Naive thymus-derived CD8-positive, alpha-beta T cell (primary cell): Measurements from ENCODE around the gene CMTR1. TPM values are rescaled to one million over a fixed set of nuclear protein-coding genes. Genes with fewer than 3 reads are reported as not detected.
A peak's percentile ranks its signal among the peaks of the same experiment; 100 is the strongest.
"Not testable (repeated sequence)": the region's sequence is repeated elsewhere in the genome, so short reads cannot be mapped to it uniquely, and the experiment has no call there.

Experiments
- ATAC-seq, 2 donors: fragments of 150-1000 bp; cut with Tn5 transposase in 1 of 2; sonication (Bioruptor Pico), chemical (Tn5 transposase) in 1 of 2; 1 replicate in 1 of 2; 2 replicates in 1 of 2; pipeline ENCODE4 v1.10.0; 2021; ENCODE audit warnings: mild to moderate bottlenecking in 2 of 2, moderate library complexity in 2 of 2
- POLR2A ChIA-PET: fragments of 350-600 bp; sonication (Branson Sonifier 250); formaldehyde crosslinking; loops from one replicate; lab custom pipeline; 2021; ENCODE audit warnings: antibody characterized with exemption; lab: Charles Lee
- DNase-seq, 10 donors: peaks; one replicate each; pipeline versions ENCODE4 v3.0.0 to v3.0.0-alpha.2; 2020 to 2022
- H3K27ac Mint-ChIP-seq, 10 donors: one replicate each; pipeline ENCODE4 v1.8.0; 2020 to 2022; ENCODE audit warnings: mild to moderate bottlenecking in 10 of 10, mixed read lengths in 10 of 10, moderate library complexity in 4 of 10, inconsistent platforms in 1 of 10
- H3K27me3 Mint-ChIP-seq, 5 donors: one replicate each; pipeline ENCODE4 v1.8.0; 2021 to 2022; ENCODE audit warnings: mixed read lengths in 5 of 5
- H3K36me3 Mint-ChIP-seq, 3 donors: one replicate each; pipeline ENCODE4 v1.8.0; 2020 to 2022; ENCODE audit warnings: mixed read lengths in 3 of 3, mild to moderate bottlenecking in 2 of 3, inconsistent platforms in 1 of 3
- H3K4me1 Mint-ChIP-seq, 4 donors: one replicate each; pipeline ENCODE4 v1.8.0; 2021 to 2022; ENCODE audit warnings: mixed read lengths in 4 of 4
- H3K4me3 Mint-ChIP-seq, 10 donors: one replicate each; pipeline ENCODE4 v1.8.0; 2020 to 2022; ENCODE audit warnings: mild to moderate bottlenecking in 10 of 10, mixed read lengths in 10 of 10, moderate library complexity in 6 of 10, inconsistent platforms in 1 of 10
- H3K9me3 Mint-ChIP-seq, 9 donors: one replicate each; pipeline ENCODE4 v1.8.0; 2020 to 2022; ENCODE audit warnings: mixed read lengths in 9 of 9, mild to moderate bottlenecking in 3 of 9, inconsistent platforms in 1 of 9, moderate library complexity in 1 of 9
- polyA plus RNA-seq, 3 donors: library from polyadenylated mRNA; unstranded; fragments of 300-500 nt; fragmentation: Illumina TruSeq; gene quantifications; one replicate each; pipeline ENCODE4 v1.2.3, GENCODE V29; 2021
- total RNA-seq, 8 experiments: library from RNA in 2 of 8; stranded (reverse) in 2 of 8; gene quantifications; one replicate each; pipeline ENCODE4 v1.2.3 and lab custom pipeline; 2021 to 2026

Gene CMTR1
- total and polyA plus RNA-seq, 5 experiments from 2014 or later, result 19.2 to 66.8 (median 28.0) TPM

DNA sequence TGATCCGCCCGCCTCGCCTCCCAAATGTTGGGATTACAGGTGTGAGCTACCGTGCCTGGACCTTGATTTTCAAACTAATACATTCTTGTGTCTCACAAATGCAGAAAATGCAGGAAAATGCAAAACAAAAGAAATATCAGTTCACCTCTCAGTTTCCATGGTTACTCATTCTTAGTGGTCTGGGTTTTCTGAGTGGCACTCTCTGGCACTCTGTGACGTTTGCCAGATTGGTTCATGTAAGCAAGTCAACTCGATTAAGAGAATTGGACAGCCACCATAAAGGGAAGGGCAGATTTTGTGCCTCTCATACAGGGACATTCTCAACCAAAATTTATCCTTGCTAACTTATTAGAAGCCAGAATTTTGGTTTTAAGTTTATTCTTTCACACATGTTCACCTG is 8.6 kb downstream of the CMTR1 start:
- H3K9me3 Mint-ChIP-seq, result no peaks in the 10 kb centered on the region
- H3K27me3 Mint-ChIP-seq, result no peaks in the 10 kb centered on the region
- H3K27ac Mint-ChIP-seq, result peak overlapping the region in 7 of 10 donors; percentile 19 to 92 (median 87)
- peaks cover 17 to 57% (median 34%) of the 10 kb centered on the region in 4 donors for H3K4me1 Mint-ChIP-seq
- H3K4me3 Mint-ChIP-seq, result peak overlapping the region in 3 of 10 donors; percentile 5 to 42 (median 11)
- POLR2A ChIA-PET, result no interaction called here
- ATAC-seq (no peak), DNase-seq (no peak)
- peaks cover 7 to 85% (median 33%) of the 10 kb centered on the region in 3 donors for H3K36me3 Mint-ChIP-seq

DNA sequence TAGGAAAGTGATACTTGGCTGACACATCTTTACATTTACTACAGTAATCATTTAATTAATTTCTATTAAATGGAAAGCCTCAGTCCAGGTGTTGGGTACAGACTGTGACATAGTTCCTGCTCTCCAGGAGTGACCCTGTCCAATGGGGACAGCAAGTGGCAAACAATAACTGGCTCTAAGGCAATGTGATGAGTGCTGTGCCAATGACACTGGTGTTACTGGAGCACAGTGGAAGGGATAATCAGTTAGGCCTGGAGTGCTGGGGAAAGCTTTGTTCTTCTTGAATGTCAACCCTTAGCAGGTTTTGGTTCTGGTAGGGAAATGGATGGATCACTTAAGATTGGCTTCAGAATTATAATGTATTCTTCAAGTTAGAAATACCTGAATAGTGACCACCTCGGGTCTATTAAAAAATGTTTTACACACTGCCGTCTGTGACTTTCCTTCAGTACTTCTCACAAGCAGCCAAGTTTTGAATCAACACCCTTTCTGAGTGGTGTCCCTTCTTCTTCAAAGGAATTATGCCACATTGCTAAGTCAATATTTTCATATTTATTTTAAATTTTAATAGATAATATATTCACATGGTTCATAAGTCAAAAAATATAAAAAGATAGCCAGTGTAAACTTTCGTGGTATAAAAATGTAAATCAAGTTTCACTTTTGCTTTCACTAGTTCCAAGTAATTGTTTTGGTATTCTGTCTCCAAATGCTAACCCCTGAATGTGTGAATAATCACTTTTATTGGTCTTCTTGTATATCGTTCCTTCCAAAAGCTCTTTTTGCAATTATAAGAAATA is 9.6 kb downstream of the CMTR1 start:
- Mint-ChIP-seq H3K4me1 (peaks cover 14 to 50% (median 32%) of the 10 kb centered on the region in 4 donors), H3K4me3 (peak overlapping the region; percentile 63 to 86 (median 78)), H3K27ac (peak overlapping the region; percentile 61 to 92 (median 86)), H3K27me3 (no peaks in the 10 kb centered on the region), H3K36me3 (peaks cover 8 to 85% (median 33%) of the 10 kb centered on the region in 3 donors), H3K9me3 (no peaks in the 10 kb centered on the region)
- DNase-seq (no peak), ATAC-seq (no peak)
- POLR2A ChIA-PET, result no interaction called here

- not testable (repeated sequence) for DNase-seq, ATAC-seq, H3K27me3 Mint-ChIP-seq, H3K9me3 Mint-ChIP-seq
- POLR2A ChIA-PET, result interaction anchor here (0.7 kb wide), 1 partner anchor 8 kb away, joined by 3 read pairs; no protein-coding TSS in a partner anchor
- peaks cover 10 to 45% (median 30%) of the 10 kb centered on the region in 4 donors for H3K4me1 Mint-ChIP-seq
- peak overlapping the region; percentile 63 to 86 (median 78) for H3K4me3 Mint-ChIP-seq
- peak overlapping the region; percentile 61 to 89 (median 84) for H3K27ac Mint-ChIP-seq
- peaks cover 8 to 85% (median 34%) of the 10 kb centered on the region in 3 donors for H3K36me3 Mint-ChIP-seq
Observed at GRCh38 chr6:37443216-37443542, 10.2 kb downstream of the CMTR1 start.

GRCh38 chr6:37449984-37450383 is 17.0 kb downstream of the CMTR1 start:
- Mint-ChIP-seq H3K27ac (no peak overlapping the region), H3K4me3 (no peak overlapping the region), H3K27me3 (no peaks in the 10 kb centered on the region), H3K36me3 (peaks cover 13 to 96% (median 53%) of the 10 kb centered on the region in 3 donors), H3K9me3 (no peaks in the 10 kb centered on the region), H3K4me1 (peaks cover 0 to 2% (median under 1%) of the 10 kb centered on the region in 4 donors)
- POLR2A ChIA-PET, result no interaction called here
- ATAC-seq, result no peak
- no peak for DNase-seq

DNA sequence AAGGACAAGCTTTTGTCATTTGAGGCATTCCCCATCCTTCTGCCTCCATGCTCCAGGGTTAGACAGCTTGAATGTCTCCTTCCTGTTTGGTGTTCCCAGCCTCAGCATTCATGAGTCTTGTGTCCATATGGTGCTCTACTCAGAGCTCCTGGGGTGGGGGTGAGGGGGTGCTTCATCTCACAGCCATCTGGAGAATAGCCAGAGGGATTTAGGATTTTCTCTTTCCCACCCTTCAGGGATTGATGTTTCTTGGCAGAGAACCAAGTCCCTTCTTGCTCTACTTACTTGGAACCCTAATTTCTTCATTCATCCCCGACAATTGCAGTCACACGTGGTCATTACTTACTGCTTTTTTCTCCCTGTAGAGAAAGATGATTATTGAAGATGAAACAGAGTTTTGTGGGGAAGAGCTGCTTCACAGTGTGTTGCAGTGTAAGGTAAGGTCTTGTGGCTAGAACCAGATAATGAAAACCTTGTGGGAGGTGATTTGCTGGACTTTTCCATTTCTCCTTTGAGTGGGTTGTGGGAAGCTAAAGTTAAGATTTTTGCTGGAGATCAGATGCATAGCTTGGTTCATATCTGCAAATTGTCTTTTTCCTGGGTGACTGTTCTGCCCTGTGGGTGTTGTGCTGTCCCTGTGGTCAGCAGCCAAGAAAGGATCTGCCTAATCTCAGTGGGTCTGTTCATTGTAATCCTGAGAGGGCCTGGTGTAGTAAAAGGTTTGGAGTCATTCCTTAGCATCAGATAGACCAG is 18.6 kb downstream of the CMTR1 start:
- Mint-ChIP-seq H3K27ac (peak overlapping the region in 2 of 10 donors; percentile 15 to 41), H3K27me3 (no peaks in the 10 kb centered on the region), H3K4me1 (peaks cover 0 to 2% (median 0%) of the 10 kb centered on the region in 4 donors), H3K4me3 (no peak overlapping the region), H3K36me3 (peaks cover 11 to 94% (median 46%) of the 10 kb centered on the region in 3 donors), H3K9me3 (no peaks in the 10 kb centered on the region)
- DNase-seq (no peak), ATAC-seq (no peak)
- POLR2A ChIA-PET, result interaction anchor here (0.6 kb wide), 1 partner anchor 8 kb away, joined by 3 read pairs; no protein-coding TSS in a partner anchor

DNA sequence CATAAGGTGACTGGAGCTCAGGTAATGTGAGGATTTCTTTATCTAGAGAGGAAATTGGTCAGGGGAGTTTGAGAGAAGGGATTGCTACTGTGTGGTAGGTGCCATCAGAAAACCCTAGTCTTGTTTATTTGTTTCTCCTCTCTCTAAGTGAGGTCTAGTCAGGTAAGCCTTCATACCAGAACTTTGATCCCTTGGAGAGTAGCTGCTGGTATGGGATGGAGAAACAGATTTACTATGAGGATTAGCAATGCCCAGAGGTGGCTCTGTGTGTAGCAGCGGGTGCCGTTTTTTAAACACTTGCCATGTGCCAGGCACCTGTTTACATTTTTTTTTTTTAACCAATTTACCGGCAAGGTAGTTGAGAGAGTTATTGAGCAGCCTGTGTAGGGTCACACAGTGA is 19.5 kb downstream of the CMTR1 start:
- H3K36me3 Mint-ChIP-seq, result peaks cover 10 to 94% (median 48%) of the 10 kb centered on the region in 3 donors
- DNase-seq, result no peak
- H3K27me3 Mint-ChIP-seq, result no peaks in the 10 kb centered on the region
- no peak for ATAC-seq
- H3K9me3 Mint-ChIP-seq, result no peaks in the 10 kb centered on the region
- H3K4me3 Mint-ChIP-seq, result no peak overlapping the region
- peaks cover 0 to 5% (median 0%) of the 10 kb centered on the region in 4 donors for H3K4me1 Mint-ChIP-seq
- peak overlapping the region in 3 of 10 donors; percentile 5 to 82 (median 52) for H3K27ac Mint-ChIP-seq
- POLR2A ChIA-PET, result no interaction called here

DNA sequence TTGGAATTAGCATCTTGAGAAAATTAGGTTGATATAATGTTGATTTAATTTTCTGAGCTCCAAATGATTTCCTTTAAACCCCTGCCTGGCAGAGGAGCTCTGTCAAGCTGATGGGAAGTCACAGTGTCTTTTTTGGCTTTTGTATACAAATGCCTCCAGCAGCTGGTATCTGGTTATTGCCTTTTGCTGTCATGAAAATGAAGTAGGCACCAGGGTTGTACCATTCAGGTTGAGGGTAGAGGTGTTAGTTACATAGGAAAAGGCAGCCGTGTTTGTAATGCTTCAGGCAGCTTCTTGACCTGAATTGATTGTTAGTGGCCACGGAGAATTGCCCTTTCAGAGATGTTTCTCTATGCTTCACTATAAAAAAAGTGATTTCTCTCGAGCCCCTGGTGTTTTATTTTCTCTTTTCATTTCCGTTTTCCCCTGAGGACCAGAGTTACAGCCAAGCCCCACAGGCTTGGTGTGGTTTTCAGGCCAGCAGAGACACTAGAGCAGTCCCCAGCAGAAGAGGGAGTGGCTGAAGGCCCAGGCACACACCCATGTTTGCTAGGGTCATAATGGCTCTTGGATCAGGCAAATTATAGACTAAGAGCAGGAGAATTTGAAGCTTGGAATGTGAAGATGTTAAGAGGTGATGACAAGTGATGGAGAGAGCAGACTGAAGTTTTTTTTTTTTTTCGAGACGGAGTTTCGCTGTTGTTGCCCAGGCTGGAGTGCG is 21.6 kb downstream of the CMTR1 start:
- ATAC-seq (no peak), DNase-seq (no peak)
- no peak overlapping the region for H3K4me3 Mint-ChIP-seq
- no peaks in the 10 kb centered on the region for H3K9me3 Mint-ChIP-seq
- H3K27ac Mint-ChIP-seq, result peak overlapping the region in 3 of 10 donors; percentile 15 to 82 (median 82)
- H3K36me3 Mint-ChIP-seq, result peaks cover 16 to 95% (median 45%) of the 10 kb centered on the region in 3 donors
- peaks cover 0 to 5% (median 1%) of the 10 kb centered on the region in 4 donors for H3K4me1 Mint-ChIP-seq
- H3K27me3 Mint-ChIP-seq, result no peaks in the 10 kb centered on the region
- POLR2A ChIA-PET, result interaction anchor here (0.7 to 1.3 kb wide), 2 partner anchors 21 to 394 kb away, joined by 3 to 4 read pairs; no protein-coding TSS in a partner anchor

GRCh38 chr6:37456126-37456525 is 23.1 kb downstream of the CMTR1 start:
- ATAC-seq (no peak), DNase-seq (no peak)
- no peaks in the 10 kb centered on the region for H3K9me3 Mint-ChIP-seq
- H3K27ac Mint-ChIP-seq, result no peak overlapping the region
- H3K4me1 Mint-ChIP-seq, result peaks cover 0 to 5% (median 1%) of the 10 kb centered on the region in 4 donors
- H3K27me3 Mint-ChIP-seq, result no peaks in the 10 kb centered on the region
- POLR2A ChIA-PET, result interaction anchor here (0.7 kb wide), 1 partner anchor 102 kb away, joined by 3 read pairs; the partner anchor contains the start of gene RNF8
- no peak overlapping the region for H3K4me3 Mint-ChIP-seq
- H3K36me3 Mint-ChIP-seq, result peaks cover 16 to 98% (median 40%) of the 10 kb centered on the region in 3 donors

DNA sequence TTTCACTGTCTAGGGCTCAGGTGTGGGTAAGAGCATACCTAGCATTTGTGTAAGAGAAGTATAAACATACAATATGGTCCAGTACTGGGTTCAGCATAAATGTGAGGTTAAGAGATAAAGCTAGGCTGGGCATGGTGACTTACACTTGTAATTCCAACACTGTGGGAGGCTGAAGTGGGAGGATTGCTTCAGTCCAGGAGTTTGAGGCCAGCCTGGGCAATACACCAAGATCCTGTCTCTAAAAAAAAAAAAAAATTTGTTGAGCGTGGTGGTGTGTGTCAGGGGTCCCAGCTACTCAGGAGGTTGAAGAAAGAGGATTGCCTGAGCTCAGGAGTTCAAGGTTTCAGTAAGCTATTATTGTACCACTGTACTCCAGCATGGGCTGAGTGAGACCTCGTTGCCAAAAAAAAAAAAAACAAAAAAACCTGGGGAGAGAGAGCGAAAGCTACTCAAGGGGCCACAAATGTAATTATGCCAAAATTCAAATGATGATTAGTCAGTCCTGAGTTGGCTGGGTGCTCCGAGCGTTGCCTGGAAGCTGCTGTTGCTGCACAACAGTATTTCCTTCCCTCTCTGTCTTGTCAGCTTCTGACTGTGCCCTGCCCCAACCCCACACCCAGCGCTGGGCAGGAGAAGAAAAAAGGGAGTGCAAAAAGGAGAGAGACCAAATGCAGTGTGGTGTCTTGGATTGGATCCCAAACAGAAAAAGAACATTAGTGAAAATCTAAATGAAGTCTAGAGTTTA is 24.0 kb downstream of the CMTR1 start:
- Mint-ChIP-seq H3K36me3 (peaks cover 16 to 98% (median 43%) of the 10 kb centered on the region in 3 donors), H3K4me1 (peaks cover 0 to 5% (median 1%) of the 10 kb centered on the region in 4 donors), H3K9me3 (no peaks in the 10 kb centered on the region), H3K27ac (peak overlapping the region in 4 of 10 donors; percentile 38 to 82 (median 58)), H3K27me3 (no peaks in the 10 kb centered on the region), H3K4me3 (no peak overlapping the region)
- POLR2A ChIA-PET, result interaction anchor here (0.7 kb wide), 1 partner anchor 19 kb away, joined by 4 read pairs; no protein-coding TSS in a partner anchor
- no peak for DNase-seq
- ATAC-seq, result no peak

- Mint-ChIP-seq H3K36me3 (peaks cover 20 to 95% (median 46%) of the 10 kb centered on the region in 3 donors), H3K9me3 (peaks cover 0 to 3% (median 0%) of the 10 kb centered on the region in 9 donors), H3K4me1 (peaks cover 0 to 3% (median 1%) of the 10 kb centered on the region in 4 donors), H3K27me3 (no peaks in the 10 kb centered on the region), H3K27ac (peak overlapping the region in 3 of 10 donors; percentile 43 to 67 (median 46)), H3K4me3 (no peak overlapping the region)
- ATAC-seq (no peak), DNase-seq (no peak)
- POLR2A ChIA-PET, result no interaction called here
Observed at GRCh38 chr6:37459981-37460800, 27.2 kb downstream of the CMTR1 start.

GRCh38 chr6:37460805-37461204 is 27.8 kb downstream of the CMTR1 start:
- H3K4me3 Mint-ChIP-seq, result no peak overlapping the region
- H3K27me3 Mint-ChIP-seq, result no peaks in the 10 kb centered on the region
- H3K27ac Mint-ChIP-seq, result no peak overlapping the region
- H3K9me3 Mint-ChIP-seq, result peaks cover 0 to 3% (median 0%) of the 10 kb centered on the region in 9 donors
- DNase-seq (no peak), ATAC-seq (no peak)
- POLR2A ChIA-PET, result no interaction called here
- H3K36me3 Mint-ChIP-seq, result peaks cover 15 to 95% (median 51%) of the 10 kb centered on the region in 3 donors
- peaks cover 0 to 3% (median 1%) of the 10 kb centered on the region in 4 donors for H3K4me1 Mint-ChIP-seq
